Activated T-cell treated with anti-CD3 and anti-CD28 coated beads for 1 hour (primary cell): Measurements from ENCODE around the gene MPIG6B.

Experiments used
- DNase-seq: peaks from one replicate; pipeline ENCODE4 v3.0.0-alpha.2; 2020; ENCODE audit warnings: low read depth

Gene MPIG6B

GRCh38 chr6:31723245-31723979 is at the start of gene MPIG6B:
MPIG6B (plus strand) TSS chr6:31723373; CDS start chr6:31723384, 11 bp downstream.
- DNase-seq: no peak

GRCh38 chr6:31676322-31676903 is 46.8 kb upstream of the MPIG6B start:
- DNase-seq: no peak

GRCh38 chr6:31676904-31677303 is 46.3 kb upstream of the MPIG6B start:
- DNase-seq: no peak

- no peak for DNase-seq
Observed at GRCh38 chr6:31677955-31678354, 45.2 kb upstream of the MPIG6B start.

- DNase-seq: peak; percentile 43
Observed at GRCh38 chr6:31680226-31681134, 42.7 kb upstream of the MPIG6B start, which contains the start of gene LY6G5C. LY6G5C (minus strand) TSS chr6:31681067; CDS start chr6:31680373, 694 bp downstream.

- DNase-seq: no peak
Observed at GRCh38 chr6:31681135-31681671, 42.0 kb upstream of the MPIG6B start.

GRCh38 chr6:31683591-31683990 is 39.6 kb upstream of the MPIG6B start:
- no peak for DNase-seq

- no peak for DNase-seq
Observed at GRCh38 chr6:31686483-31686882, 36.7 kb upstream of the MPIG6B start.

- no peak for DNase-seq
Observed at GRCh38 chr6:31687321-31687720, 35.9 kb upstream of the MPIG6B start.

- no peak for DNase-seq
Observed at GRCh38 chr6:31687860-31688693, 35.1 kb upstream of the MPIG6B start.

GRCh38 chr6:31689249-31690110 is 33.7 kb upstream of the MPIG6B start:
- DNase-seq: no peak

GRCh38 chr6:31690231-31691077 is 32.7 kb upstream of the MPIG6B start:
- no peak for DNase-seq

- DNase-seq: no peak
Observed at GRCh38 chr6:31691078-31691463, 32.1 kb upstream of the MPIG6B start.

- DNase-seq: no peak
Observed at GRCh38 chr6:31691564-31692108, 31.5 kb upstream of the MPIG6B start.

GRCh38 chr6:31692353-31692752 is 30.8 kb upstream of the MPIG6B start:
- no peak for DNase-seq

- no peak for DNase-seq
Observed at GRCh38 chr6:31692886-31693285, 30.3 kb upstream of the MPIG6B start.

- DNase-seq: no peak
Observed at GRCh38 chr6:31693535-31693934, 29.6 kb upstream of the MPIG6B start.

GRCh38 chr6:31697555-31697954 is 25.6 kb upstream of the MPIG6B start:
- no peak for DNase-seq

- DNase-seq: no peak
Observed at GRCh38 chr6:31700740-31701401, 22.3 kb upstream of the MPIG6B start.
